Dermis blood vessel endothelial cell (primary cell): ENCODE results near the gene VPS54. TPM values are rescaled to one million over a fixed set of nuclear protein-coding genes. Genes with fewer than 3 reads are reported as not detected.

Experiments used
- DNase-seq: peaks from one replicate; pipeline ENCODE4 v3.0.0; 2010
- total RNA-seq: library from RNA; depleted of rRNA; stranded (reverse); fragments of >200 nt; gene quantifications from 2 replicates; pipeline ENCODE4 v1.2.3, GENCODE V29; 2014

VPS54 gene
- total RNA-seq, 1 donor from 2014 or later = 24.0 TPM

DNA sequence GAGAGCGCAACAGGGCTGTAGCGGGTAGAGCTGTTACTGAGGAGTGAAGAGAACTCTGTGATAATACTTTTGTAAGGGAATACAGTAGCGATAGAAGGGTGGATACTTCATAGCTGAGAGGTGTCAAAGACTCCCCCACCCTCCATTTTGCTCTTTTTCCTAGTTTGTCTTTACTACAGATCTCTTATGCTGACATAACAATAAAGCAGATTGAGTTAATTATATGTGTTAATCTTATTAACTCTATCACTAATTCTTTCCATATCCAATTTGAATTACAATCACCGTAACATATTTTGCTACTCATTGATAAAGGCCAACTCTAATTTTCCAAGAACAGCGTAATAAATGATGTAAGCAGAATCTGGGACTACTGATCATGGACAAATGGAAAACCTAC, 120.4 kb downstream of the VPS54 start:
- DNase-seq = no peak

DNA sequence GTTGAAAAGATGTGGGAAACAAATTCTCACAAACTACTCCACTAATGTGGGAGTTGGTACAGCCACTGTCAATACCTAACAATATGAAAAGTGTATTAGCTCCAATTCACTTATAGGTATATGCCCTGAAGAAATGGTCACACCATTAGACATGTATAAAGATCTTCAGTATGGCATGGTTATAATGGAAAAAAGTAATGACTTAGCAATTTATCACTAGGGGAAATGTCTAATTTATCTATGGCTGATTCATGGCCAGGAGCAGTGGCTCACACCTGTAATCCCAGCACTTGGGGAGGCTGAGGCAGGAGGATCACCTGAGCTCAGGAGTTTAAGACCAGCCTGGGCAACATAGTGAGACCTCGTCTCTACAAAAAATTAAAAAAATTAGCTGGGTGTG, 125.1 kb downstream of the VPS54 start:
- no peak for DNase-seq

DNA sequence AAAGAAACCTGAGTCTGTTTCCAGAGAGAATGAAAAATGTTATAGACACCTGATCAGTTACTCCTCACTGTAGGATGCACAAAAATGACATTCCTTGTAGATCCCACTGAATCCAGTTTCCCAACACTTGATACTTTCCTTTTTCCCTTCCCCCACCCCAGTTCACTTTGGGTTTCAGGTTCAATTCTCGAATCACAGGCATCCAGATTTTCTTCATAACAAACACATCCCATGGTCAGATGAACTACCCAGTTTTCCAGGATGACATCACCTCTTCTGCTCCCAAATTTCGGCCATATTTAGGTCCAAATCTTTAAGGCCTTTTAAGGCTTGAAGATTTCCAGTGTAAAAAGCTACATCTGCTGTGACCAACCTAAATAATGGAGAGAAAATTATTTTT, 126.1 kb downstream of the VPS54 start:
- DNase-seq = no peak

GRCh38 chr2:63891488-63892030, 127.7 kb downstream of the VPS54 start:
- DNase-seq = no peak

GRCh38 chr2:63890678-63891077, 128.6 kb downstream of the VPS54 start:
- no peak for DNase-seq

GRCh38 chr2:63888490-63889402, 130.5 kb downstream of the VPS54 start:
- DNase-seq = peak; percentile 68

DNA sequence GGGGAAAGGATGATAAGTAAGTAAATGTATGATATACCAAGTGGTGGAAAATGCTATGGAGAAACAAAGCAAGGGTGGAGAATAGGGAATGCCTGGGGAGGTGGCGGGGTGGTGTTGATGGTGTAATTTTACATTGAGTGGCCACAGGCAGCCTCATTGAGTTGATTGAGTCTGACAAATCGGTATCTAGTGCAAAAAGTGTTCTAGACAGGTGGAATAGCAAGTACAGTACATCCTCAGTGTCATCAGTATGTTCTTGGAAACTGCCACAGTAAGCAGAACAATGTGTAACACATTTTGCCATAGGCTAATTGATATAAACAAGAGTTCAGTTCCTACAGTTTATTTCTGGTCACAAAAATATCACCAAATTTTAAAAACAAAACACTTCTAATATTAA, 131.2 kb downstream of the VPS54 start:
- no peak for DNase-seq

- DNase-seq = no peak
Observed at GRCh38 chr2:63886445-63886844, 132.8 kb downstream of the VPS54 start.

- DNase-seq = no peak
Observed at GRCh38 chr2:63882395-63883105, 136.7 kb downstream of the VPS54 start.

DNA sequence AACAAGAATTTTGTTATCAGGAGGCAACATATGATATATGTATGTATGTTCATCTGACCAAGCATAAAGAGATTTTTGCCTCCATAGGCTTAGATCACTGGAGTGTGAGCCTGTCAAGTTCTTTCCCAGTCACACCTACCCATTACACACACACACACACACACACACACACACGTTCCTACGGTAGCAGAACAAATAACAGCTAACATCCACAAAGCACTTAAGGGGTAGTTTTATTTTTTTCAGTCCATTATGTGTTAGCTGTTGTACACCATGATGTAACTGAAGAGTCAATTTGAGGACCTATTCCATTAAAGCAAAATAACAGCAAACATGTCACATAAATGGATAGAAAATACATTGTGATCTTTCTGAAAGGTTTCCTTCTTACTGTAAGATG, 138.0 kb downstream of the VPS54 start:
- DNase-seq = no peak

- DNase-seq = no peak
Observed at GRCh38 chr2:63880625-63881024, 138.6 kb downstream of the VPS54 start.

- DNase-seq = no peak
Observed at GRCh38 chr2:63879876-63880433, 139.3 kb downstream of the VPS54 start.

GRCh38 chr2:63878486-63878885, 140.7 kb downstream of the VPS54 start:
- DNase-seq = no peak

DNA sequence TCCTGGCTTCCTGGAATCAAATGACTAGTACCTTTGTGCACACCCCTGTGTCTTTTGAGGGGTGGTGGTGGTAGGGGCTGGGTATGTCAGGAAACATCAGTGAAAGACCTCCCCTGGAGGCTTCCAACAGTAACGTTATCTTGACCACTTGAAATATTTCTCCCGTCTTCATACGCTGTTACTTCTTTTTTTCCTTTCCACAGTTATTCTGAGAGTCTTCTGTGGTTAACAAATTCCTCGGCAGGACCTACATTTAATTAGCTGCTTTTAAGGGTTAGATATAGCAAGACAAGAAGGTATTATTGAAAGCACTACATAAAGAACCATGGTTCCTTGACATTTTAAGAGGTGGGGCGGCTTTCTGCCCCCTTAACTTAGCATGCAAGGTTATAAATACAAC, 142.9 kb downstream of the VPS54 start:
- no peak for DNase-seq

DNA sequence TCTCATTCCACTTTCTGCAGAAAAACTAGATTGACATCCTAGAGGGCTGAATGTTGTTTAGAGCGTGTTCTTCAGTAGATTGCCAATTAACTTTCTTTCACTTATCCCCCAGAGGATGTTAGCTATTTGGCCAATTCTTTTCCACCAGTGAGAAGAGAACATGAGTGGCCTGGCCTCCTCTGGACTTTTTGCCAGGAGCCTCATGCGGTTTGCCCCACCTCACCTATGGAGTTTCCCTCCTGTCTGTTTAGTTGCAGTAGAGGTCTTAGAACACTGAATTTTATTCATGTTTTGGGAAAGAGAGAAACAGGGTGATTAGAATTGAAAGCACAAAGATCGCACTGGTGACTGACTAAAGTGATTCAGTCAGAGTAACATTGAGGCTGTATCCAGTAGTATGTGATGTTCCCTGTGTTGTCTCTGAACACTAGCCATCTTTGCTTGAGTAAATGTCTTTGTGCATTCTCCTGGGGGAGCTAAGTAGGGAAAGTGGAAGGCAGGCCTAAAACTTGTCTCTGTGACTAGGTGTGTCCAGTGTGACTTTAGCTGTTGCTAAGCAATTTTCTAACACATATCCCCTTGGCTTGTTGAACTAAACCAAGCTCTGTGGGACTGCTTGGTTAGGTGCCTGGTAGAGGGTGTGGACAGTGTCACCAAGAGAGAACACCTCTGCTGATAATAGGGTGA, 143.5 kb downstream of the VPS54 start:
- no peak for DNase-seq

DNA sequence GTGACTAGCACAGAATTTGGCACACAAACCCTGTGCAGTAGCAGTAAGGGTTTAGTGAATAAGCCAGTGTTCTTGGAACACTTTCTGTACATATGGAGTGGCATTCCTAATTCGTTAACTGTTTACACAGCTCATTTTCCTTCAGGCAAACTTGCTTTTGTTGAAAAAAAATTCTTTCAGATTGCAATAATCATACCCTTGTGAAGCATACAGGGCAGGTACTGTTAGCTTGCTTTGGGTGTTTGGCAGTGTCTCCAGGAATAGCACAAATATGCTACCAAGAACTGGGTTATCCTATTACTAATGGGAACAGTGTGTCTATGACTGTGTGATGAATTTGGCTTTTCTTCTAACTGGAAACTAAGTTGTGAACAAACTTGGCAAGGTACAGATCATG, 144.1 kb downstream of the VPS54 start:
- no peak for DNase-seq

GRCh38 chr2:63874204-63875130, 144.8 kb downstream of the VPS54 start:
- no peak for DNase-seq

GRCh38 chr2:63872571-63873328, 146.5 kb downstream of the VPS54 start:
- peak; percentile 39 for DNase-seq

DNA sequence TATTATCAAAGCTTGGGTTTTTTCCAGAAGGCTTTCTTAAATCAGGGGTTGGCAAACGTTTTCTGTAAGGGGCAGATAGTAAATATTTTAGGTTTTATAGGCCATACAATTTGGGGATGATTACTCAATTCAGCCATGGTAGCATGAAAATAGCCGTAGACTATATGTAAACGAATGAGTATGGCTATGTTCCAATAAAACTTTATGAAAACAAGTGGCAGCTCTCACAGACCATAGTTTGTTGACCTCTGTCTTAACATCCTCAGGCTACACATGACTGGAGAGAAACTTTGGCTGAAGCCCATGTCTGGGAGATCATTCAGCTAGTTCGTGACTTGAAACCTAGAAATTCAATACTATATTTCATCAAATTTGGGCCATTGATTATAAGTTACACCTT, 147.4 kb downstream of the VPS54 start:
- DNase-seq = no peak

- DNase-seq = no peak
Observed at GRCh38 chr2:63870679-63871078, 148.5 kb downstream of the VPS54 start.
